MV-4-11 (cell line): ENCODE results near the gene SLC34A3.

Experiments
- DNase-seq: peaks from one replicate; lab custom pipeline; 2025; lab: John Stamatoyannopoulos, UW

The SLC34A3 gene

DNA sequence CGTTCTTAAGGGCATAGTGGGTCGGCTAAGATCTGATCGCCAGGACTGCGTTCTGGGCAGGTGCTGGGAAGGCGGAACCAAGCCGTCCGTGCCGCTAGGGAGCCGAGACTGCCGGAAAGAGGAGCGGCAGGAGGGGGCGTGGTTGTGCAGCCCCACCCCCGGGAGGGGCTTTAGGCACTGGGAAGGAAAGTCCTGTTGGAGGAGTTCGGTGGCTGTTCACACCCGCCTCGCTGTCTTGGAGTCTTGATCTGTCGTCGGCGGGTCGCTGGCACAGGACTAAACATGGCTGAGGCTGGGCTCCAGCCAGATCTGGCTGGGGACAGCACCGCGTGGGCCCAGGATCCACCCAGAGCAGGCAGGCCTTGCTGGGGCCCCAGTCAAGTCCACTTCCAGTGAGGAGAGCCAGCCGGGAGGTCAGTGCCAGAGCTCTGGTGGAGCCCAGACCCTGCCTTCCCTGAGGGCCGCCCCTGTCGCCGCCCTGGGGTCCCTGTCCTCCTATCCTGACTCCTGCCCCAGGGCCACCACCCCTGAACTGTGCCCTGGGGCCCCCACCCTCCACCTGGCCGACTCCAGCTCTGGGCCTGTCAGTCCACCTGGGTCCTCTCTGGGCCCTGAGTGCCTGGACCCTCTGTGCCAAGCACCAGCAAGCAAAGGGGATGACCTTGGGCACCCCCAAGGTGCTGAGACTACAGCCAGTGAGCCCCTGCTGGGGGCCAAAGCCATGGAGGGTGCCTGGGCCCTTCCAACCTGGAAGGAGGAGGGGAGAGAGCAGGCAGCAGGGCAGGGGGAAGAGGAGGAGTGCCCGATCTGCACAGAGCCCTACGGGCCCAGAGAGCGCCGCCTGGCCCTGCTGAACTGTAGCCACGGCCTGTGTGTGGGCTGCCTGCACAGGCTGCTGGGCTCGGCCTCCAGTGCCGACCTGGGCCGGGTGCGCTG lies 13.2 kb upstream of the SLC34A3 start:
- peak; percentile 64 for DNase-seq

- no peak for DNase-seq
Observed at GRCh38 chr9:137218212-137218753, 12.4 kb upstream of the SLC34A3 start.

DNA sequence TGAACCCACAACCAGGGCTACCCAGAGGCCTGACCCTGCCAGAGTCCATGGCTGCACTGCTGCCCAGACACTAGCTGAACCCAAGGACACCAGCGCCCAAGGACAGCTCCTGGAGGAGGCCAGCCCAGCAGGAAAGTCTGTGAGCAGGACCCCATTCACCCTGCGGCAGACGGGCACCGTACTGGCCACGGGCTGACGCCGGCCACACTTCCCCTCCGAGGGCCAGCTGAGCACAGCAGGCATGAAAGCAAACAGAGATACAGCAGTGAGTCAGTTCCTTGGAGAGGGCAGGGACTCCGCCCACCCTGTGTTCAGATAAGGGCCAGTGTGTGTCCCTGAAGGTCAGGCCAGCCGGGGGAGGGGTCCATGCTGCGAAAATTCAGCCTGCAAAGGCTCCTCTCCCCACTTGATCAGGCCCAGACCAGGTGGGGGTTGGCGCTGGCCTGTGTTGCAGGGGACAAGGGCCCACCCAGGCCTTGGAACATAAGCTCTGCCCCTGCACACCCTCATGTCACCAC lies 11.9 kb upstream of the SLC34A3 start:
- DNase-seq = peak; percentile 35

DNA sequence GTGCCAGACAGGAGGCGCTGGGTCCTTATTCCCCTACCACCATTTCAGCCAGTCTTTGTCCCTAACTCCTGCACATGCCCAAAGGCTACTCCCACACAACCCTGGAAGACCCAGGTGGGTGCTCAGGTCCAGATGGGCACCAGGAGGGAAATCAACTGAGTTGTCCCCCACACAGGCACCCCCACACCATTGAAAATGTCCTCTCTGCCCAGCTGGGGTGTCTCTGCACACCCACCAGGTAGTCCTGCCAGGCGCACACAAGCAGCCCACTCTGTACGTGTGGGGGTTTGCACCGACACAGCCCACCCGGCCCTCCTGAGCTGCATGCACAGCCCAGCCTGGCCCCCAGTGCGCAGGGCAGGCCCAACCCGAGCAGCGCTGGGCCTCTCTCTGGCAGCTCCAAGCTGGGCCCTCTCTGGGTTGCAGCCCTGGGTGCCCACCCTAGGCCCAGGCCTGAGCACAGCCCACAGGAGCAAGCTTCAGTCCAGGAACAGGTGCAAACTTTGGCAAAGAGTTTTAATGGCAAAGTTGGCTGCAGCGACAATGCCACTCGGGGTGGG lies 10.9 kb upstream of the SLC34A3 start:
- DNase-seq = no peak

DNA sequence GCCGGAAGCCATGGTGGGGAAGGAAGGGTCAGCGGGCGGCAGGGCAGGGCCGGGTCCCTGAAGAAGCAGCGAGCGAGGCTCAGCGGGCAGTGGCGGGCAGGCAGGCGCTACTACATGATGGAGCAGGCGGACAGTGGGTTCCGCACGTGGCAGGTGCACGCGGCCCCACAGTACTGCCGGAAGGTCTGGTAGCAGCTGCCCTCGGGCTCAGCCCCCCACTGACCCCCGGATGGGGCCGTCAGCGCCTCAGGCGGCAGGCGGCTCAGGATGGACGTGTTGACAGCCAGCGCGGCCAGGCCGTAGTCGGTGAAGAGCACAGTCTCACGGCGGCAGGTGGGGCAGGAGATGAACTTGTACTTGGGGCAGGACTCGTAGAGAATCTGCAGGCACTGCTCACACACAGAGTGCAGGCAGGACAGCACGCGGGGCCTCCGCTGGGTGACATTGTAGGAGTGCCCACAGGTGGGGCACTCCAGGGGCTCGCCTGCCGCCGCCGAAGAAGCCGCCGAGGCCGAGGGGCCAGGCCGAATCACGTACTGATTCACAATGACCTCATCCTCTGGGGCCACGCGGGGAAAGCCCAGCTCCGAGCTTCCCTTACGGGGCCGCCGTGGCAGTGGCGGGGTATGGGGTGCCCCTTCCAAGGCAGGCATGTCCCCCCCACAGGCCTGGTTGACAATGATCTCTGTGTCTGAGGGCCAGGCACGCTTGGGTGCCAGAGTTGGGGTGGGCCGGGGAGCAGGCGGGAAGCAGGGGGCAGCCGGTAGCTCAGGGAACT lies 10.2 kb upstream of the SLC34A3 start:
- no peak for DNase-seq

- no peak for DNase-seq
Observed at GRCh38 chr9:137221095-137221505, 9.6 kb upstream of the SLC34A3 start.

DNA sequence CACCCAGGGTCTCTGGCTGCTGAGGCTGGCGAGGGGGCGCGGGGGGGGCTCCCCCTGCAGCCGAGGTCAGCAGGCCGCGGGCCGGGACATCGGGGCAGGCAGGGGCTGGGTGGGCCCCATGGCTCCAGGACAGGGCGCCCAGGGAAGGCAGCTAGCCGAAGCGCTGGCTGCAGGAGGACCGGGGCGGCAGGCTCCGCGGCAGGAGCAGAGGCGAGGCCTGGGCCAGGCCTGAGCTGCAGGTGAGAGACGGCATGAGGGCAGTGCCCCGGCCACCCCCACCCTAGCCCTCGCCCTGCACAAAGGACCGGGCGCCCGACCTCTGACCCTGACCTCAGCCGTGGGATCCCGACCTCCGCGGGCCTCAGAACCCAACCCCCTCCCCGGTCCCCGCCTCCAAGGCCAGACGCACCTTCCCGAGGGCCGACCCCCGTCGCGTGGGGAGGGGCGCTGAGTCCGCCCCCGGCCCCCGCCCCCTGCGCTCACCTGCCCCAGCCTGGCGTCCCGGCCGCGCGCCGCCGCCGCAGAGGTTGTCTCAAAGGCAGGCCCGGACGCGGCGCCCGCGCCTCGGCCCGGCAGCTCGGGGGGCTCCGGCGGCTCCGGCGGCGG lies 9.1 kb upstream of the SLC34A3 start:
- no peak for DNase-seq

GRCh38 chr9:137222190-137223077 lies 8.3 kb upstream of the SLC34A3 start, which contains the start of gene RNF208:
RNF208 (minus strand) TSS chr9:137222240; CDS start chr9:137221212, 1,028 bp downstream.
- no peak for DNase-seq

DNA sequence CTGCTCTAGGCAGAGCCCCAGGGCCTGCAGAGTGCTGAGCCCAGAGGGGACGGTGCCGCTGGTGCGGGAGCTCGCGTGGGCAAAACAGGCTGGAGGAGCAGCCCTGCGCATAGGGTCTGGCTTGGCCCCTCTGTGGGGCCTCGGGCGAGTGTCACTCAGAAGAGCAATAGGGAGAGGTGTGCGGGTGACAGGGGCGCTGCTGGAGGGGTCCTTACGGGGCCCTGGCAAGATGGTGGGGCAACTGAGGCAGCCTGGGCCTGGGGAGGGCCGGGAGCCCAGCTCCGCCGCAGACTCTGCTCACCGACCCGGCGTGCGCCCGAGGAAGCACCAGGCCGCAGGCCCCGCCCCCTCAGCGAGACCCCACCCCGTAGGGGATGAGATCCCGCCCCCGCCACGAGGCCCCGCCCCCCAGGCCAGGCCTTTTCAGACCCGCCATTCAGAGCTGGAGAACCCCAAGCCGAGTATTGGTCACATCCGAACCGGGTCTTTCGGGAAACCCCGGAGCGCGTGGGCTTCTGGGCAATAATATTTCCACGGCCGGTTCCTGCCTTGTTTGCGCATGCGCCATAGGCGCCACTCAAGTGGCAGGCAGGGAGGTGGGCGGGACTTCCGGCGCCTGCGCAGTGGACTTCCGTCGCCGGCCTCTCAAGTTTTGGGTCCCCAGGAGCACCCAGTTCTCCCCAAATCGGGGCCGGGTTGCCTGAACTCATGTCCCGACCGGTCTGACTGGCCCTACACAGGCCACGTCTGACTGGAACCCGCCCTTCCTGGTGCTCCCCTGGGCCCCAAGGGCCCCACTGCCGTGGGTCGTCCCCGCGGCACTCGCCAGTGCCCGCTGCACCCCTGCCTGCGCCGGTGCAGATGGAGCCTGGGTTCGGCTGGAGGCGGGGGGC lies 7.4 kb upstream of the SLC34A3 start:
- peak; percentile 99 for DNase-seq

GRCh38 chr9:137224830-137225694 lies 5.6 kb upstream of the SLC34A3 start, which contains the start of gene CYSRT1:
CYSRT1 (plus strand) TSS chr9:137225174; CDS start chr9:137225622, 448 bp downstream.
- peak; percentile 76 for DNase-seq

GRCh38 chr9:137225699-137226331 lies 4.9 kb upstream of the SLC34A3 start:
- DNase-seq = no peak

GRCh38 chr9:137226338-137227053 lies 4.2 kb upstream of the SLC34A3 start:
- no peak for DNase-seq

DNA sequence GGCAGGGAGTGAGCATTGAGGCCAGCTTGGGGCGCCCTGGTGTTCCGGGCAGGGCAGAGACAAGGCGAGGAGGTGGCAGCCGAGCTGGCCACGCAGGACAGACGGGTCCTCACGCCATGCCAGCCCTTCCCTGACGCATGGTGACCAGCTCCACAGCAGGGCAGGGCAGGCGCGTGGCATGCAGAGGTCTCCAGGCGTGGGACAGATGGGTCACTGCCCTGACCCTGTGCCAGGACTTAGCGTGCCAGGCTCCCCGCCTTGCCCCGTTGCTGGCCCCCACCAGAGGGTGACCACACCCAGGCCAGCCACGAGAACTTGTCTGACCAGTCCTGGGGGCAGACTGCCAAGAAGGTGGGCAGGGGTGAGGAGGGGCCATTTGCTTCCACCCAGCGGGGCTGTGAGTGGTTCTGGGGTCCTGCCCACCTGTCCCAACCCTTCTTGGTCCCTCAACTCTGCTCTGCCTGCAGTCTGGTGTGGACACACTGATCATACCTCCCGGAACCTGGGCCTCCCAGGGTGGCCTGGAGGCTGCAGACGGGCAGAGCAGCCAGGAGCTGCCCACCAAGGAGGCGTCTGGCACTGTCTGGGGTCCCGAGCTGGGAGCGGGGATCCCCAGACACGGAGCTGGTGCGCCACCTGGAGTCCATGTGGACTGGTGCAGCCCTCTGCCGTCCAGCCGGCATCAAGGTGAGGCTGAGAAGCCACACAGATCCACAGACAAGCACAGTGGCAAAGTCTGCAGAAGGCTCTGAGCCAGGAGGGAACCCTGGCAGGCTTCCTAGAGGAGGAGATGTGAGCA lies 3.4 kb upstream of the SLC34A3 start, which contains the start of gene RNF224:
RNF224 (plus strand) TSS at position 449 of the 799 bp plus-strand sequence. CDS start 834 bp downstream, outside the sequence.
- DNase-seq = peak; percentile 46

DNA sequence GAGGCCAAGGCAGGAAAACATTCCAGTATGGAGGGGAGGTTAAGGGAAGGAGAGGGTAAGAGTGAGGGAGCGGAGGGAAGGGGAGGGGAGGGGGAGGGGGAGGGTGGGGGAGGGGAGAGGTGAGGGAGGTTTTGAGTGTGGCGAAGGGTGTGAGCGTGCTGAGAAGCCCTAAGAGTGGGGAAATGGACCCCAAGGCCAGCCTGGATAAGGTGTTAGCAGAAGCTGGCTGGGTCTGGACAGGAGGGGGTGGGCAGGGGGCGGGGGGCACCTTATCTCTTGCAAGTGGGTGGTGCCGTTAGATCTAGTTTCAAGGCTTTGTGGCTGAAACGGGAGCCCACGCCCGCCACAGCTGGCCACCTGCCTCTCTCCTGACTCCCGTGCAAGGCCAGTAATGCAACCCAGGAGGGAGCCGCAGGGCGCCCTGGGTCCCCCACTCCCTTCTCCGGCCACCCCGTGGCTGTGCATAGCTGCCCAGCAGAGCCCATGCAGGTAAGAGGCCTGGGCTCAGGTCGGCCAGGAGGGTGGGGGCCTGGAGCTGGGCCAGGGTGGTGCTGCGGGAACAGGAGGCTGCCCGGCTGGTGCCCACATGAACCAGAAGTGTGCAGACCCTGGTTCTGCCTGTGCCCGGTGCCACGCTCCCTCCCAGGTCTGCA lies 2.7 kb upstream of the SLC34A3 start:
- DNase-seq = no peak

- DNase-seq = no peak
Observed at GRCh38 chr9:137228506-137228967, 2.2 kb upstream of the SLC34A3 start.
